Transverse colon (tissue), 4 donors: Measurements from ENCODE around the gene EEIG1.

Source experiments
- CTCF ChIP-seq, 5 experiments: fragments of 200-600 bp in 3 of 5; fragments of 450-650 bp in 2 of 5; sonication (generic) in 3 of 5; IDR thresholded peaks; 1 replicate in 2 of 5; 2 replicates in 3 of 5; pipeline ENCODE4 v1.5.1; 2016 to 2017; ENCODE audit warnings: antibody characterized with exemption in 5 of 5, inconsistent platforms in 3 of 5, mild to moderate bottlenecking in 2 of 5, moderate library complexity in 1 of 5
- POLR2AphosphoS5 ChIP-seq, 3 donors: sonication (generic); formaldehyde crosslinking; IDR thresholded peaks; one replicate each; pipeline ENCODE4 v1.6.1; 2016; ENCODE audit warnings: antibody characterized with exemption in 3 of 3

- TF ChIP-seq CTCF (IDR thresholded peaks at IDR 0.05): peak; percentile 82 to 96 (median 88)
- peak in 1 of 3 donors; percentile 56 for TF ChIP-seq POLR2AphosphoS5 (IDR thresholded peaks at IDR 0.05)
Observed at GRCh38 chr9:127942216-127943010, 38.4 kb downstream of the EEIG1 start.
